ENCODE data around the gene TFDP2. TPM values are rescaled to one million over a fixed set of nuclear protein-coding genes. Genes with fewer than 3 reads are reported as not detected.
"Not testable (repeated sequence)": the region's sequence is repeated elsewhere in the genome, so short reads cannot be mapped to it uniquely, and the experiment has no call there.

TFDP2 gene
- total RNA-seq, 1 experiment from 2014 or later = 29.4 TPM

- DNase-seq (ENCODE audit: low spot score) = no peak
These were observed 21.2 kb downstream of the TFDP2 start for GRCh38 chr3:142127941-142128658.

GRCh38 chr3:142124243-142124642, 25.1 kb downstream of the TFDP2 start:
- no peak for DNase-seq (ENCODE audit: low spot score)

DNA sequence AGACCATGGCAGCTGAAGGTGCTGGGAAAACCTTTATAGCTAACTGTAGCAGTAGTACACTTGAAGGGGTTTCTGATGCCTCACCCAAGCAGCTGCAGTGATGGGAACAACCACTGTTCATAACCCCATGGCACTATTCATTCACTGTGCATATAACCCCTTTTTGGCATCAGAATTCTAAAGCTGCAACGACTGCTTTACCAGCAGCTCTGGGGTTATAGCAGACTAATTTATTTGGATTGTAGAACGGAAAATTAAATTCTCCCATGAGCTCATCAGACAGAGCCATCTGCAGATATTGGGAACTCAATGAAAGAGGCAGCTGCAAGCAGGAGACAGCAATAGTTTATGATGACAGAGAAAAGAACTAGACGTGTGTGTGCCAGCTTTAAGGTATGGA, 28.6 kb downstream of the TFDP2 start:
- no peak for DNase-seq (ENCODE audit: low spot score)

GRCh38 chr3:142118911-142119310, 30.4 kb downstream of the TFDP2 start:
- no peak for DNase-seq (ENCODE audit: low spot score)

GRCh38 chr3:142117056-142117851, 32.1 kb downstream of the TFDP2 start:
- DNase-seq (ENCODE audit: low spot score) = peak; percentile 74

DNA sequence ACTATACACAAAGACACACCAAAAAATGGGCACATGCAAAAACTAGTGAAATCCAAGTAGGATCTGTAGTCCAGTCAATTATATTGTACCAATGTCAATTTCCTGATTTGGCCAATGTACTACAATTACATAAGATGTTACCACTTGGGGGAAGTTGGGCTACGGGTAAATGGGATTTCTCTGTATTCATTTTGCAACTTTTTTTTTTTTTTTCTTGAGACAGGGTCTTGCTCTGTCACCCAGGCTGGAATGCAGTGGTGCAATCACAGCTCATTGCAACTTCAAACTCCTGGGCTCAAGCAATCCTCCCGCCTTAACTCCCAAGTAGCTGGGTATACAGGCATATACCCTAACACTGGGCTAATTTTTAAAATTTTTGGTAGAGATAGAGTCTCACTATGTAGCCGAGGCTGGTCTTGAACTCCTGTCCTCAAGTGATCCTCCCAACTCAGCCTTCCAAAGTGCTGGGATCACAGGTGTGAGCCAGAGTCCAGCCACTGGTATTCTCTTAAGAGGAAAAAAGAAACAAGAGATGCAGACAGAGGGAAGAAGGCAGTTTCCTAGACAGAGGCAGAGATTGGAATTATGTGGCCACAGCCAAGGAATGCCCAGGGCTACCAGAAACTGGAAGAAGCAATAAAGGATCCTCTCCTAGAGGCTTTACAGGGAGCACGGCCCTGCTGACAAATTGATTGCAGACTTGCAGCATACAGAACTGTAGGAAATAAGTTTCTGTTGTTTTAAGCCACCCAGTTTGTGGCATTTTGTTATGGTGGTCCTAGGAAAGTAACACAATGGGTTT, 33.3 kb downstream of the TFDP2 start:
- DNase-seq (ENCODE audit: low spot score) = no peak

- no peak for DNase-seq (ENCODE audit: low spot score)
These were observed 36.7 kb downstream of the TFDP2 start for GRCh38 chr3:142112601-142113000.

DNA sequence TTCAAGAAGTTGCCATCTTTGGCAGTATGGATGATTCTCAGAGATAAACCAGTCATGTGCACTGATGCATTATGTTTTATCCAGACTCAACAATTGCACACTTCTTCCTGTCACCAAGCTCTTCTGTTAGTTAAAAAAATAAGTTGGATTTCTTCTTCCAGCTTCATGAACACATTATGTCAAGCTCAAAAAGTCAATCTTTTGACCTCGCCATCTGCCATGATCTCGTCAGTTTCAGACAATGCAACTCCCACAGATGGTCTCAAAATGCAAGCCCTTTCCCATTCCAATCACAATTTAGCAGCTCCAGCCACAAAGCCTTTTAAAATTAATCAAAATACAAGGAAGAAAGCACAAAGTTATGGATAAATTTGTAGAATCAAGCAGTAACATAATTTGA, 42.8 kb downstream of the TFDP2 start:
- no peak for DNase-seq (ENCODE audit: low spot score)

GRCh38 chr3:142105991-142106390, 43.4 kb downstream of the TFDP2 start:
- no peak for DNase-seq (ENCODE audit: low spot score)

- DNase-seq (ENCODE audit: low spot score) = no peak
These were observed 44.6 kb downstream of the TFDP2 start for GRCh38 chr3:142104763-142105162.

GRCh38 chr3:142098964-142099363, 50.4 kb downstream of the TFDP2 start:
- no peak for DNase-seq (ENCODE audit: low spot score)

DNA sequence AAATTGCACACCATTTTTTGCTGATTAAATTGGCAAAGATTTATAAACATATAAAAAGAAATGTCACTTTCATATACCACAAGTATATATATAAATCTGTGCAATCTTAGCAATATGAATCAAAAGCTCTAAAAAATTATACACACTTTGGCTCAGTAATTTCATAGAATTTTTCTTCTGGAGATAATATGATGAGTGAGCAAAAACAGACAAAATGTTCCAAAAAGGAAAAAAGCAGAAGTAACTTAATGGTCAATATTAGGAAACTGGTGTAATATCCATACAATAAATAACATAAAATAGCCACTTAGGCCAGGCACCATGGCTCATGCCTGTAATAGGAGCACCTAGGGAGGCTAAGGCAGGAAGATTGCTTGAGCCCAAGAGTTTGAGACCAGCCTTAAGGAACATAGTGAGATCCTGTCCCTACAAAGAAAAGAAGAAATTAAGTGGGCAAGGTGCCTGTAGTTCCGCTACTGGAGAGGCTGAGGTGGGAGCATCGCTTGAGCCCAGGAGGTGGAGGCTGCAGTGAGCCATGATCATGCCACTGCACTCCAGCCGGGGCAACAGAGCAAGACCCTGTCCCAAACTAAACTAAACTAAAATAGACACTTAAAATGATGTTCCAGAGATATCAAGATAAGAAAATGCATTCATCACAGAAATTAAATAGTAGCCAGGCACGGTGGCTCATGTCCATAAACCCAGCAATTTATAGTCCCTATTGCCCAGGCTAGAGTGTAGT, 52.1 kb downstream of the TFDP2 start:
- DNase-seq (ENCODE audit: low spot score) = no peak

DNA sequence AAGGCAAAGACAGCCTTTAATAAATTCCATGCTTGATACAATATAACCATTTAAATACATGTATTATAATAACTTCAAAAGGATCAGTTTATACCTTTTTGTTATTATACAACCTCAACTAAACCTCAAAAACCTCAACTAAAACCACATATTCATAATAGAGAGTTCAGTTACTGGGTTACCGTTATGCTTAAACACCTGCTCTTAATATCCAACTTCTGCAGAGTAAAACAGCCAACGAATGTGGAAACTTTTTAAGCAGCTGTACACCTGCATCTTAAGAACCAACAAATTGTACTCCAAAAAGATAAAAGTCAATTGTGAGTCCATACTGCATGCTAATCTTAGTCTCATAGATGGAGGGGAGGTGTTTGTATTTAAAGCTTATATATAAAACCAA, 53.5 kb downstream of the TFDP2 start:
- no peak for DNase-seq (ENCODE audit: low spot score)

DNA sequence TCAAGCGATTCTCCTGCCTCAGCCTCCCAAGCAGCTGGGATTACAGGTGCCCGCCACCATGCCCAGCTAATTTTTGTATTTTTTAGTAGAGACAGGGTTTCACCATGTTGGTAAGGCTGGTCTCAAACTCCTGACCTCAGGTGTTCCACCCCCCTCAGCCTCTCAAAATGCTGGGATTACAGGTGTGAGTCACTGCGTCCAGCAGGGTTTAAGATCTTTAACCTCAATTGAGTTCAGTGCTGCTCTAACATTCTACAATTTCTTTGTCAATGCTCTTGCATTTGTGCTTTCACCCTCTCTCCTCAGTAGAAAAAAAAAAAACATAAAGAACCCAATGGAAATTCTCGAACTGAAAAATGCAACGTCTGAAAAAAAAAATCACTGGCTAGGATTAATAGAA, 60.4 kb downstream of the TFDP2 start:
- not testable (repeated sequence) for DNase-seq (ENCODE audit: low spot score)

- no peak for DNase-seq (ENCODE audit: low spot score)
These were observed 60.8 kb downstream of the TFDP2 start for GRCh38 chr3:142088522-142088921.

DNA sequence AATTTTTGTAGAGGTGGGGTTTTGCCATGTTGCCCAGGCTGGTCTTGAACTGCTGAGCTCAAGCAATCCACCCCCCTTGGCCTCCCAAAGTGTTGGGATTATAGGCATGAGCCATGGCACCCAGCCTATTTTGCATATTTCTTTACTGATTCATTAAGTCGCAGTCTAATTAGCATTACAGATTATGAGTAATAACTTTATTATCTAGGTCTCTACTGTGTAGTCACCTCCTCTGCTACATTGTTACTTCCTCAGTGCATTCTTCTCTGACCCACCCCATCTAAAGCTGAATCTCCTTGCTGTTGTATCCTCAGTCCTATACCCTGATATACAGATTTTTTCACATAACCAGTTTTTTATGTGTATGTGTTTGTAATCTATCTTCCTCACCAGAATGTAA, 61.7 kb downstream of the TFDP2 start:
- peak; percentile 15 for DNase-seq (ENCODE audit: low spot score)

DNA sequence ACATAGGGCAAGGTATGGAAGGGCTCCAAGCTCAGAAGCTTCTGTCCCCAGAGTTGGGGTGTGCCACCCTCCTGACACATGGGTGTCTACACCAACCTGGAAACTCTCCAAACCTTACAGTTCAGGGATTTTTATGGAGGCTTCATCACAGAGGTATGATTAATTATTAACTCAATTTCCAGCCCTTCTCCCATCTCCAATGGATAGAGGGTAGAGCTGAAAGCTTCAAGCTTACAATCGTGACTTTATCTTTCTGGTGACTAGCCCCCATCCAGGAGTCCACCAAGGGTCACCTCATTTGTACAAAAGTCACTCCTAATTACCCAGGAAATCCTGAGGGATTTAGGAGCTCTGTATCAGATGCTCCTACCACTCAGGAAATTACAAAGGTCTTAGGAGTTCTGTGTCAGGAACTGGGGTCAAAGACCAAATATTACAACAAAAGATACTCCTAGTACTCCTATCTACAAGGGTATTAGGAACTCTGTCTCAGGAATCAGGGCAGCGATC, 62.7 kb downstream of the TFDP2 start:
- DNase-seq (ENCODE audit: low spot score) = peak; percentile 76

GRCh38 chr3:142081178-142081577, 68.2 kb downstream of the TFDP2 start:
- DNase-seq (ENCODE audit: low spot score) = no peak

DNA sequence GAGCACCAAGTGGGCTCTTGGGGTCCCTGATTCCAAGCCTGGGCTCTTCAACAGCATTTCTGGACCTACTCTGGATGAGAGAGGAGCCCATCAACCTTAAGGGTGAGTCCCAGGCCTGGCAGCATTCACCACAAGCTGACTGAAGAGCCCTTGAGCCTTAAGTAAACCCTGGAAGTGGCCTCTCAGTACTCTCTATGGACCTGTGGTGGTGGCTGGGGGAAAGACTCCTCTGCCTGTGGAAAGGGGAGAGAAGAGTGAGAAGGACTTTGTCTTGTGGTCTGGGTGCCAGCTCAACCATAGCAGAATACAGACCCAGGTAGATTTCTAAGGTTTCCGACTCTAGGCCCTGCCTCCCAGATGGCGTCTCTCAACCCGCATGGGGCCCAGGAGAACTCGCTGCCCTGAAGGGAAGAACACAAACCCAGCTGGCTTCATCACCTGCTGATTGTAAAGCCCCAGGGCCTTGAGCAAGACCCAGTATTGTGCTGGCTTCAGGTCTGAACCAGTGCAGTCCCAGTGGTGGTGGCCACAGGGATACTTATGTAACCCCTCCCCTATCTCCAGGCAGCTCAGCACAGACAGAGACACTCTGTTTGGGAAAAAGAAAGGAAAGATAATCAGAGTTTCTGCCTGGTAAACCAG, 71.4 kb downstream of the TFDP2 start:
- DNase-seq (ENCODE audit: low spot score) = no peak

GRCh38 chr3:142077155-142077858, 72.0 kb downstream of the TFDP2 start:
- DNase-seq (ENCODE audit: low spot score) = no peak

Measured in HT-29 (cell line).